ENCODE results near the gene RMC1. TPM values are rescaled to one million over a fixed set of nuclear protein-coding genes. Genes with fewer than 3 reads are reported as not detected.
A peak's percentile ranks its signal among the peaks of the same experiment; 100 is the strongest.

Gene RMC1
- total RNA-seq, 1 experiment from 2014 or later, result 39.8 TPM

- H3K4me3 ChIP-seq (ENCODE audit: low read depth, low read length, poor library complexity, severe bottlenecking), result no peak overlapping the region
- H3K27ac ChIP-seq (ENCODE audit: low read depth, low read length, poor library complexity, severe bottlenecking), result no peak overlapping the region
- intact Hi-C loops (cut with micrococcal nuclease; ENCODE audit: unreplicated experiment), result no loop called here
- DNase-seq (ENCODE audit: low spot score), result no peak
- CTCF ChIA-PET, result no interaction called here
- H3K9me3 ChIP-seq (ENCODE audit: low read depth, low read length, poor library complexity, severe bottlenecking), result no peaks in the 10 kb centered on the region
- no TSS peak for BruUV-seq (replicated peaks)
- no peaks in the 10 kb centered on the region for H3K27me3 ChIP-seq (replicated peaks; ENCODE audit: insufficient read depth, low read depth, low read length, poor library complexity)
- H3K36me3 ChIP-seq (ENCODE audit: insufficient read depth, low read length, poor library complexity, severe bottlenecking), result peaks cover 22% of the 10 kb centered on the region
- peaks cover 11% of the 10 kb centered on the region for H3K4me1 ChIP-seq (ENCODE audit: insufficient read depth, low read length, poor library complexity, severe bottlenecking)
- TF ChIP-seq CTCF (conservative IDR thresholded peaks at IDR 0.05; ENCODE audit: low read depth, low read length) (no peak), EZH2 (IDR thresholded peaks at IDR 0.05; ENCODE audit: borderline replicate concordance, low read depth, low read length, poor library complexity, severe bottlenecking) (no peak)
- POLR2A ChIA-PET (ENCODE audit: low non-redundant PET), result no interaction called here
Observed at GRCh38 chr18:23573020-23573419, 69.7 kb downstream of the RMC1 start.

- Histone ChIP-seq H3K4me1 (ENCODE audit: insufficient read depth, low read length, poor library complexity, severe bottlenecking) (peaks cover 11% of the 10 kb centered on the region), H3K27ac (ENCODE audit: low read depth, low read length, poor library complexity, severe bottlenecking) (no peak overlapping the region), H3K27me3 (replicated peaks; ENCODE audit: insufficient read depth, low read depth, low read length, poor library complexity) (no peaks in the 10 kb centered on the region), H3K9me3 (ENCODE audit: low read depth, low read length, poor library complexity, severe bottlenecking) (no peaks in the 10 kb centered on the region), H3K4me3 (ENCODE audit: low read depth, low read length, poor library complexity, severe bottlenecking) (no peak overlapping the region), H3K36me3 (ENCODE audit: insufficient read depth, low read length, poor library complexity, severe bottlenecking) (peaks cover 14% of the 10 kb centered on the region)
- intact Hi-C loops (cut with micrococcal nuclease; ENCODE audit: unreplicated experiment), result no loop called here
- BruUV-seq (replicated peaks), result no TSS peak
- DNase-seq (ENCODE audit: low spot score), result no peak
- TF ChIP-seq EZH2 (IDR thresholded peaks at IDR 0.05; ENCODE audit: borderline replicate concordance, low read depth, low read length, poor library complexity, severe bottlenecking), result no peak
- TF ChIP-seq CTCF (conservative IDR thresholded peaks at IDR 0.05; ENCODE audit: low read depth, low read length), result no peak
- CTCF ChIA-PET, result no interaction called here
- POLR2A ChIA-PET (ENCODE audit: low non-redundant PET), result interaction anchor here (0.7 kb wide), 1 partner anchor 227 kb away, joined by 5 read pairs; no protein-coding TSS in a partner anchor
Observed at GRCh38 chr18:23573626-23574431, 70.5 kb downstream of the RMC1 start.

- H3K27ac ChIP-seq (ENCODE audit: low read depth, low read length, poor library complexity, severe bottlenecking), result no peak overlapping the region
- no TSS peak for BruUV-seq (replicated peaks)
- H3K4me3 ChIP-seq (ENCODE audit: low read depth, low read length, poor library complexity, severe bottlenecking), result no peak overlapping the region
- H3K4me1 ChIP-seq (ENCODE audit: insufficient read depth, low read length, poor library complexity, severe bottlenecking), result peaks cover 11% of the 10 kb centered on the region
- no peaks in the 10 kb centered on the region for H3K9me3 ChIP-seq (ENCODE audit: low read depth, low read length, poor library complexity, severe bottlenecking)
- no peak for TF ChIP-seq CTCF (conservative IDR thresholded peaks at IDR 0.05; ENCODE audit: low read depth, low read length)
- TF ChIP-seq EZH2 (IDR thresholded peaks at IDR 0.05; ENCODE audit: borderline replicate concordance, low read depth, low read length, poor library complexity, severe bottlenecking), result no peak
- intact Hi-C loops (cut with micrococcal nuclease; ENCODE audit: unreplicated experiment), result no loop called here
- peak; percentile 29 for DNase-seq (ENCODE audit: low spot score)
- ChIA-PET POLR2A (ENCODE audit: low non-redundant PET) (interaction anchor here (0.7 kb wide), 1 partner anchor 226 kb away, joined by 5 read pairs; no protein-coding TSS in a partner anchor), CTCF (no interaction called here)
- peaks cover 14% of the 10 kb centered on the region for H3K36me3 ChIP-seq (ENCODE audit: insufficient read depth, low read length, poor library complexity, severe bottlenecking)
- H3K27me3 ChIP-seq (replicated peaks; ENCODE audit: insufficient read depth, low read depth, low read length, poor library complexity), result no peaks in the 10 kb centered on the region
Observed at GRCh38 chr18:23574611-23575308, 71.4 kb downstream of the RMC1 start.
